ENCODE data around the gene ZBTB49. TPM values are rescaled to one million over a fixed set of nuclear protein-coding genes. Genes with fewer than 3 reads are reported as not detected.

The ZBTB49 gene
- total RNA-seq, 1 donor = 4.8 TPM

GRCh38 chr4:4274226-4274625 lies 15.8 kb upstream of the ZBTB49 start:
- DNase-seq (ENCODE audit: low read depth in 2 of 3, low spot score in 2 of 3) = no peak

- DNase-seq (ENCODE audit: low read depth in 2 of 3, low spot score in 2 of 3) = no peak
These were observed 12.5 kb upstream of the ZBTB49 start for GRCh38 chr4:4277531-4277930.

- no peak for DNase-seq (ENCODE audit: low read depth in 2 of 3, low spot score in 2 of 3)
These were observed 8.3 kb upstream of the ZBTB49 start for GRCh38 chr4:4281787-4282186.

GRCh38 chr4:4284827-4285618 lies 5.0 kb upstream of the ZBTB49 start:
- DNase-seq (ENCODE audit: low read depth in 2 of 3, low spot score in 2 of 3) = no peak

DNA sequence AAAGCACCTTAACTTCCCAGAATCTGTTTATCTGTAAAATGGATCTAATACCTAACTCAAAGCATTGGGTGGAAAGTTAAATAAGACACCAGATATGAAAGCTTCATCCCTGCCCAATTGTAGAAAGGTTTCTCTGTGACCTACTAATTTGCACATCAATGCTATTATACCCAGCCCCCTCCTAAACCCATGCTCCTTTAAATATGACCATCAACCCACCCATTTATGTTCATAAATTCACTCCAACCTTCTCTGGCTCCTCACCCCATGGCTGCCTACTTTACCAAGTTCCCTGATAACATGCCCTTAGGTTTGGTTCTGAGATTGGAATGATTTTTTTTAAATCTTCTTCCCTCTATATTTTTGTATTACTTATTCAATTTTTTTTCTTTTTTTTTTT lies 2.0 kb upstream of the ZBTB49 start:
- DNase-seq (ENCODE audit: low read depth in 2 of 3, low spot score in 2 of 3) = no peak

GRCh38 chr4:4289055-4289454 lies 996 bp upstream of the ZBTB49 start:
- DNase-seq (ENCODE audit: low read depth in 2 of 3, low spot score in 2 of 3) = no peak

DNA sequence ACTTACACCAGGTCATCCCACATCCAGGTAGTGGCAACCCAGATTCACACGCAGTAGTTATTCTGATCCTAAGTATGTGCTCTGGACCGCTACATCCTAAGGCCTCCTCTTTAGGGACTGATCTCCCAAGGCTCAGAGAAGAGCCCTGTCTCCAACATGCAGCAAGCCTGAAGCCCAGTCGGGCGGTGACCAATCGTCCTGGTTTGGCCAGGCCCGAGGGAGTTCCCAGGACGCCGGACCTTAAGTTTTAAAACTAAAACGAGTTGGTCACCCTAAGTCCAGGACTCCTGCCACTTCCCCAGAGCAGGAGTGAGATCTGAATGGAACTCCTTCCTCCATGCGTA lies 482 bp upstream of the ZBTB49 start:
- no peak for DNase-seq (ENCODE audit: low read depth in 2 of 3, low spot score in 2 of 3)

- DNase-seq (ENCODE audit: low read depth in 2 of 3, low spot score in 2 of 3) = no peak
These were observed 3.2 kb downstream of the ZBTB49 start for GRCh38 chr4:4293279-4293678.

DNA sequence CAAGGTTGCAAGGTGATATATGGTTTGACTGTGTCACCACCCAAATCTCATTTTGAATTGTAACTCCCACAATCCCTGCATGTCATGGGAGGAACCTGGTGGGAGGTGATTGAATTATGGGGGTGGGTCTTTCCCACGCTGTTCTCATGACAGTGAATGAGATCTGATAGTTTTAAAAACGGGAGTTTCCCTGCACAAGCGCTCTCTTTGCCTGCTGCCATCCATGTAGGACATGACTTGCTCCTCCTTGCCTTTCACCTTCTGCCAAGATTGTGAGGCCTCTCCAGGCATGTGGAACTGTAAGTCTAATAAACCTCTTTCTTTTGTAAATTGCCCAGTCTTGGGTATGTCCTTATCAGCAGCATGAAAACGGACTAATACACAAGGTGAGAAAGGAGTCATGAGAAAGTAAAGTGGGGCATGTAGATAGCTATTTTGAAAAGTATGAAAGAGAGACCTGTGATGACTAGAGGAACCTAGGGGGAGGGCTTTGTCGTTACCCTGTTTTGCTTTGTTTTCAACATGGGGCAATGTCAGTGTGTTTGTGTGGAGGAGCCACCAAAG lies 6.3 kb downstream of the ZBTB49 start:
- DNase-seq (ENCODE audit: low read depth in 2 of 3, low spot score in 2 of 3) = no peak

GRCh38 chr4:4299006-4299405 lies 9.0 kb downstream of the ZBTB49 start:
- DNase-seq (ENCODE audit: low read depth in 2 of 3, low spot score in 2 of 3) = no peak

- no peak for DNase-seq (ENCODE audit: low read depth in 2 of 3, low spot score in 2 of 3)
These were observed 11.9 kb downstream of the ZBTB49 start for GRCh38 chr4:4302001-4302400.

DNA sequence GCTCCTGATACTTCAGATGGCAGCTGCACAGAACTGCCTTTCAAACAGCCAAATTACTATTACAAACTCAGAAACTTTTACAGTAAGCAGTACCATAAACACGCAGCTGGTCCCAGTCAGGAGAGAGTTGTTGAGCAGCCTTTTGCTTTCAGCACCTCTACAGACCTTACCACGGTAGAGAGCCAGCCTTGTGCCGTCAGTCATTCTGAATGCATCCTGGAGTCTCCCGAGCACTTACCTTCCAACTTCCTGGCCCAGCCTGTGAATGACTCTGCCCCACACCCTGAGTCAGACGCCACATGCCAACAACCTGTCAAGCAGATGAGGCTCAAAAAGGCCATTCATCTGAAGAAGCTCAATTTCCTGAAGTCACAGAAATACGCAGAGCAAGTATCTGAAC lies 12.4 kb downstream of the ZBTB49 start:
- no peak for DNase-seq (ENCODE audit: low read depth in 2 of 3, low spot score in 2 of 3)

- no peak for DNase-seq (ENCODE audit: low read depth in 2 of 3, low spot score in 2 of 3)
These were observed 16.9 kb downstream of the ZBTB49 start for GRCh38 chr4:4306920-4307319.

DNA sequence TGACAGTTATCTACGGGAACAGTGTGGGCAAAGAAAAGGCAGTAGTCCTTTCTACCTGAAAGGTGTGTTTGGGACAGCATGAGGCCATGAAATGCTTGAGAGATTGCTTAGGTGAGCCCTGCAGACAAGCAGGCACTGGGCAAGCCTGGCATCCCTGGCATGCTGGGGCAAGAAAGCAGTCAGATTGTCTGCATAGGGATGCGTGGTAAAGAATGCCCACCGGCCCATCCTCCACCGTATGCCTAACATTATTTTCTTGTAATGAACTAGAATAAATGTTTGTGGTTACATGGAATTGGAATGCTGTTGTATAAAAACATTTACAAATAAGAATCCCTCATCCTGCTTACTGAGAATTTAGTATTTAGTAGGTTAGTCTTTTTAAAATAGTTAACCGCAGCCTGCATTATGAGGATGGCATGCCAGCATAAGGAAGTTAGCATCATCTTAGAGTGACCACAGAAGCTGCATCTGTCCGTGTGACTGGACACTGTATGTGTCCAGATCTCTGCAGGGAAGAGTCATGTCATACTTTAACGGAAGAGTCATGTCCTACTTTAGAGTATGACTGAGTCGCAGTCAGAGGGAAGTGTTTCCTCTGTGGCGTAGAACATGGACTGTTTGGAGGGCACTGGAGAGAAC lies 18.9 kb downstream of the ZBTB49 start:
- no peak for DNase-seq (ENCODE audit: low read depth in 2 of 3, low spot score in 2 of 3)

DNA sequence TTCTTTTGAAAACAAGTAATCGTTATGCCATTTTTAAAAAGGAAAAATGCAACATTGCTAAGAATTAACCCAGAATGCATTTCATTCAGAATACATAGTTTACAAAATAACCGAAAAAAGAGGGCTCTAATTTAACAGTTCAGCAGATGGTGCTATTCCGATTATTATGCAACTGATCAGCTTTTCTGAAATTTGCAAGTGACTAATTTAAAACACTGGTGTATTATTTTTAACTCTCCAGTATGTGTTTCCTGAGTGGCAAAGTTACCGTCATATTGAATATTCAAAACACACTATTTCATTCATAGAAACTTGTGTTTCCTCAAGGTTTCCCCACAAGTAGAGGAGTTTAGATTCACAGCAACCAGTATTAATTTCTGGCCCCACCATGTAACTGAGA lies 21.1 kb downstream of the ZBTB49 start:
- no peak for DNase-seq (ENCODE audit: low read depth in 2 of 3, low spot score in 2 of 3)

GRCh38 chr4:4315461-4316149 lies 25.6 kb downstream of the ZBTB49 start:
- DNase-seq (ENCODE audit: low read depth in 2 of 3, low spot score in 2 of 3) = no peak

GRCh38 chr4:4316150-4316495 lies 26.1 kb downstream of the ZBTB49 start:
- no peak for DNase-seq (ENCODE audit: low read depth in 2 of 3, low spot score in 2 of 3)

DNA sequence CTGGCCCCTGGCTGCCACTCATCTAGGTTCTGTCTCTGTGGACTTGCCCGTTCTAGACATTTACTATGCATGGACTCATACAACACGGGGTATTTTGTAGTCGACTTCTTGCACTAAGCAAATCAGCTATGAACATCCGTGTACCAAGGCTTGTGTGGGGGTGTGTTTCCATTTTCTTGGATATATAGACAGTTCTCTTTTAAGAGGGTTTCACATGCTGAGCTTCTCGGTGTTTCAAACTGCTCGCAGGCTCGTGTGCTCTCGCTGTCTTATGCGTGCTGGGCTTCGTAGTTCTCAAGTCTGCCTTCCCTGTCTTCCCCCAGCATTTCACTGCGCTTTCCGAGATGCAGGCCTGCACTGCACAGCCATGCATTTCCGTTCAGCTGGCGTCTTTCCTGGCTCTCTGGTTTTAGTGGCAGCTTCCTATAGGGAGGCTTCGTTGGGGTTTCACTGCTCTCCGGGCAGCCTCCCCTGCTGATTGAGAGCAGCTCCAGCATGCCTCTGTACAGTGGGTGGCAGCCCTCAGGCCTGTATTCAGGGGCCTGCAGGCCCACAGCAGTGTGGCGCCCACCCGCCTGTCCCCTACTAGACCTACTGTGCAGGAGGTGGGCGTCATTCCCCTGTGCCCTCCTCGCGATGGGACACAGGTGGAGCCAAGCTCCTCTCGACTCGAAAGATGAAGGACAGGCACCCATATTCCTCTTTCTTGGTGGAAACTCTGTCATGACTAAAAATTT lies 27.6 kb downstream of the ZBTB49 start:
- no peak for DNase-seq (ENCODE audit: low read depth in 2 of 3, low spot score in 2 of 3)

- no peak for DNase-seq (ENCODE audit: low read depth in 2 of 3, low spot score in 2 of 3)
These were observed 30.5 kb downstream of the ZBTB49 start for GRCh38 chr4:4320528-4320927.

- DNase-seq (ENCODE audit: low read depth in 2 of 3, low spot score in 2 of 3) = no peak
These were observed 31.1 kb downstream of the ZBTB49 start for GRCh38 chr4:4320951-4321714.
